GM21723 (cell line): ENCODE results near the gene SH3BP2.
A peak's percentile ranks its signal among the peaks of the same experiment; 100 is the strongest.

Experiments
- ATAC-seq: cut with Tn5 transposase; IDR thresholded peaks from one replicate; pipeline ENCODE4 v1.9.1; 2021; ENCODE audit warnings: mild to moderate bottlenecking, moderate library complexity; ENCODE audit not compliant: unreplicated experiment

The SH3BP2 gene

DNA sequence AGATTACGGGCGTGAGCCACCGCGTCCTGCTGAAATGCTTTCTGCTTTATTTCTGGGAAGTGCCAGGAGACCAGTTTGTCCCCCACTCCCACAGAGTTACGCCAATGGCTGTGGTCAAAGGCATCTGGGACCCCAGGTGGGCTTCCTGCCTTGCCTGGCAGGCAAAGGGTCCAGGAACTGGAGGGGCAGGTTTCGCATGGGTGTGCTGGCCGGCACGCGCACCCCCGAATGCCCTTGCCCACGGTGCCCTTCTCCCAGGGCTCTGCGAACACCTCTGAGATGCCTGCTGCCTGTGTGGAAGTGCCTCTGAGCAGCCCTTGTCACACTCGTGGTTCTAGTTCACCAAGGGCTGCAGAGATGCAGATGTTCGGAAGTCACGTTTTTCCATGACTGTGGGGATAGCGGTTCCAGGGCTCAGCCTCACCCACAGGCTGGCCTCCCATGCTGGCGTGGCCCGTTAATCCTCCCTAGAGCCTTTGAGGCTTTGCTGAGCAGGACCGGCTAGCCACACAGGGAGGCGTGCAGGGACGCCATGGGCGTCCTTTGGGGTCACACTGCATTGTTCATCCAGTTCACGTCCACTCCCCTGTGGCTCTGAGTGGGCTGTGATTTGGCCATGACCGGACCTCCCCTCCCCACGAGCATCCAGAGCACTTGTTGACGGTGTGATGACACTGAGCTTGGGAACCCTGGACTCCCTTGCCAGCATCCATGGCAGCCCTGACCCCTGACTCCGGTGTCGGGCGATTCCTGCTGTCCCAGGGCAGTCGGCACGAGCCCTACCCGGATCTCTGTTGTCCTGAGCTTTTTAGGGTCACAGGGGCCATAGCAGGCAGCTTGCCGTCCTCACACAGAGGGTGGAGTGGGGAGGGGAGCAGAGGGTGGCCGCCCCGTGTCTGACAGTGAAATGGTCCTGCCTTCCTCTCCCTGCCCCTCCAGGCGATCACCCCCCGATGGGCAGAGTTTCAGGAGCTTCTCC is 38.0 kb downstream of the SH3BP2 start:
- no peak for ATAC-seq

GRCh38 chr4:2831611-2832308 is 38.9 kb downstream of the SH3BP2 start:
- ATAC-seq, result no peak

- ATAC-seq, result peak; percentile 73
Observed at GRCh38 chr4:2832309-2832980, 39.6 kb downstream of the SH3BP2 start.

GRCh38 chr4:2832981-2833670 is 40.2 kb downstream of the SH3BP2 start:
- ATAC-seq, result no peak

- ATAC-seq, result no peak
Observed at GRCh38 chr4:2833671-2834000, 40.8 kb downstream of the SH3BP2 start.

- no peak for ATAC-seq
Observed at GRCh38 chr4:2834001-2834921, 41.4 kb downstream of the SH3BP2 start.

- ATAC-seq, result no peak
Observed at GRCh38 chr4:2835978-2836377, 43.1 kb downstream of the SH3BP2 start.

GRCh38 chr4:2836391-2836859 is 43.5 kb downstream of the SH3BP2 start:
- ATAC-seq, result no peak

GRCh38 chr4:2837110-2837903 is 44.4 kb downstream of the SH3BP2 start:
- ATAC-seq, result no peak

DNA sequence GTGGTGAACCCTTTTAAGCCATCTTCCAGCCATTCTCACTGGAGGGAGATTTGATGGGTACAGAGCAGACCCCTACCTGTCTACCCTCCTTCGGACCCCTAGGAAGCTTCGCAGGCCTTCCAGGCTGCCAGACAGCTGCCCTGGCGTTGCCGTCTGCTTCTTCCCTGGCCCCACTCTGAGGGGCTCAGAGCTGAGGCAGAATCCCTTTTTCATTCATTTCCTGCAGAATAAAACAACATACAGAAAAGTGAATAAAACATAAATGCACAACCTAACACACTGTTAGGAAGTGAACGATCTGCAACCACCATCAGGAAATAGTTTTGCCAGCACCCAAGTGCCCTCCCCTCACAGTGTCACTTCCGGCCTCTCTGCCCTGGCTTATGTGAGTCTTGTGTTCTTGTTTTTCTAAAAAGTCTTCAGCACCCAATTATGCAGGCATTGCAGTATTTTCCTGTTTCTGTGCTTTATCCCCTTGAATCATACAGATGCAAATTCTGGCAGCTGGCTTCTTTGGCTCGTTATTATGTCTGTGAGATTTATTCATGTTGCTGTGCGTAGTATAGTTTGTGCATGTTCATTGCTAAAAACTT is 45.1 kb downstream of the SH3BP2 start:
- no peak for ATAC-seq

GRCh38 chr4:2839060-2839459 is 46.2 kb downstream of the SH3BP2 start:
- no peak for ATAC-seq

- no peak for ATAC-seq
Observed at GRCh38 chr4:2842687-2843262, 49.9 kb downstream of the SH3BP2 start.

DNA sequence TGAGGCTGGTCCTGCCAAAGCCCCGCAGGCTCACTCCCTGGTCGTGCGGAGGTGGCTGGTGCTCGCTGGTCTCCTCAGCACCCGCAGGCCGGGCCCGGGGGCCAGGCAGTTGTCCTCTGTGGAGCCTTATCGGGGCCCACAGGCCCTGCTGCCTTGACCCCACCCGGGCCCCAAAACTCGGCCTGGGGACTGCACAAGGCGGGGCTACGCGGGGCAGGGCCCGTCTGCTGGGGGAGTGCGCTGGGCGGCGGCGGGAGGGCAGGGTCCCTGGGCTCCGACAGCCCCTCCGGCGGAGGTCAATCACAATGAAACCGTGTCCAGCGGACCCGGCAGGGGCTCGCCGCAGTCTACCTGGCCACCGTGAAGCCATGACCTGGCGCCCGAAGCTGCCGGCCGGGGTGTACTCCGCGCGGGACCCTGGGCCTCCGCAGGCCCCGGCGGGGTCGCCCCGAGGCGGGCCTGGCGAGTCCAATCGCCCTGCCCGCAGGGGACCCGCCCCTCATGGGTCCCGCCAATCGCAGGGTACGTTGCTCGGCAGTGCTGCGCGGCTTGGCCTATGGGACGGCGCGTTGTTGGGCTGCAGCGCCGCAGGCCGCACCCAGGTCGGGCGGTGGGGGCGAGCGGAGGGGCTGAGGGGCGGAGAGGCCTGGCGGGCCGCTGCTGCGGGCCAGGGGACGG is 50.5 kb downstream of the SH3BP2 start, which contains the start of gene ADD1:
TSS of gene ADD1 (plus strand) at position 582 of the 678 bp plus-strand sequence. CDS start 32,072 bp downstream, outside the sequence.
- ATAC-seq, result peak; percentile 79

GRCh38 chr4:2843941-2844584 is 51.2 kb downstream of the SH3BP2 start:
- peak; percentile 19 for ATAC-seq

DNA sequence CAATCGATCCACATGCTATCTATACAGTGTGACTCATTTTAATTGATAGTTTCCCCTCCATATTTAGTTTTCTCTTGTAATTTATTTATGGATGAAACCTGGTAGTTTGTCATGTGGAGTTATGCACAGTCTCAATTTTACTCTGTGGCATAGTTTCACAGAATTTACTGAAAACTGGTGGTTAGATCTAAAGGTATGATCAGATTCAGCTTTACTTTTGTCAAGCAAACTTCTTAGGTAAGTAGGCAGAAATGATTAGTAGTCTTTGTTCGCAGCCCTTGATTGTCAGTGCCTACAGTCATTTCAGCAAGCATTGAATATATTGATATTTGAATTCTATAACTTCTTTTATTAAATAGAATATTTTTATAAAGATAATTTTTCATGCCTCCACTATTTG is 53.3 kb downstream of the SH3BP2 start:
- no peak for ATAC-seq

- ATAC-seq, result no peak
Observed at GRCh38 chr4:2847302-2847871, 54.5 kb downstream of the SH3BP2 start.

DNA sequence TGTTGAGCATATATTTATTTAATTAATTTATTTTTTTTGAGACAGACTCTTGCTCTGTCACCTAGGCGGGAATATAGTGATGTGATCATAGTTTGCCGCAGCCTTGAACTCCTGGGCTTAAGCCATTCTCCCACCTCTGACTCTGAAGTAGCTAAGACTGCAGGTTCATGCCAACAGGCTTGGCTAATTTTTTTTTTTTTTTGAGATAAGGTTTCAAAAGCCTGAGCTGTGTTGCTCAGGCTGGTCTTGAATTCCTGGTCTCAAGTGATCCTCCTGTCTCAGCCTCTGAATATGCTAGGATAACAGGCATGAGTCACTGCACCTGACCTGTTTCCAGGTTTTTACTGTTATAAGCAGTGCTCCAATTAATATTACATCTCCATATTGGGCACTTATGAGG is 55.6 kb downstream of the SH3BP2 start:
- ATAC-seq, result no peak
